ENCODE data around the gene MAP2K2. TPM values are rescaled to one million over a fixed set of nuclear protein-coding genes. Genes with fewer than 3 reads are reported as not detected.

The MAP2K2 gene
- total and polyA plus RNA-seq, 7 experiments from 2014 or later: 40.5 to 162 (median 121) TPM

DNA sequence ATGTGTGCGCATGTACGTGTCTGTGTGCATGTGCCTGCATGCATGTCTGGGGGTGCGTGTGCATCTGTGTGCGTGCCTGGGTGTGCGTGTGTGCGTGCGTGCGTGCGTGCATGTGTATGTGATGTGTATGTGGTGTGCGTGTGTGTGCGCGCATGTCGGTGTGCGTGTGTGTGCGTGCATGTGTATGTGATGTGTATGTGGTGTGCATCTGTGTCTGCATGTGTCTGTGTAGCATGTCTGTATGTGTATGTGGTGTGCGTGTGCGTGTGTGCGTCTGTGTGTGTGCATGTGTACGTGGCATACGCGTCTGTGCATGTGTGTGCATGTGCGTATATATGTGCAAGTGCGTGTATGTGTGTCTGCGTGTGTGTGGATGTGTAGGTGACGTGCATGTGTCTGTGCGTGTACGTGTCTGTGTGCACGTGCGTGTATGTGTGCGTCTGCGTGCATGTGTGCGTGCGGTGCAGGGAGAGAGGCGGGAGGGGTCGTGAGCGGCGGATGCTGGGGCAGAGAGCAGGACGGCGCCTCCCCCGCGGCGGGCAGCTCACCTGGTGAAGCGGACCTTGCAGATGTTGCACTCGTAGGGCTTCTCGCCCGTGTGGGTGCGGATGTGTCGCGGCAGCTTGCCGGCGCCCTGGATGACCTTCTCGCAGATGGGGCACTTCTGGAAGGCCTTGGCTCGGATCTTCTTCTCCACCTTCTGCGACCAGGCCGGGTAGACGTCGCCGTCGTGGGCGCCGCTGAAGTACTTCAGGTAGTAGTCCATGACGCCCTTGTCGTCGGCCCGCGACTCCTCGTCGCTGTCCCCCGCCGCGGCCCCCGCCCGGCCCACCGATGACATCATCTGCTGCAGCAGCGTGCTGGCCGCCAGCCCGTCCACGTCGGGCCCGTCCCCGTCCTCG, 70.2 kb downstream of the MAP2K2 start:
- H3K27ac Mint-ChIP-seq: peak overlapping the region in 7 of 9 donors; percentile 18 to 78 (median 58)
- peaks cover 0 to 14% of the 10 kb centered on the region in 2 donors for H3K4me1 ChIP-seq (ENCODE audit: control insufficient read depth in 2 of 2, insufficient read depth in 2 of 2, low read length in 2 of 2)

DNA sequence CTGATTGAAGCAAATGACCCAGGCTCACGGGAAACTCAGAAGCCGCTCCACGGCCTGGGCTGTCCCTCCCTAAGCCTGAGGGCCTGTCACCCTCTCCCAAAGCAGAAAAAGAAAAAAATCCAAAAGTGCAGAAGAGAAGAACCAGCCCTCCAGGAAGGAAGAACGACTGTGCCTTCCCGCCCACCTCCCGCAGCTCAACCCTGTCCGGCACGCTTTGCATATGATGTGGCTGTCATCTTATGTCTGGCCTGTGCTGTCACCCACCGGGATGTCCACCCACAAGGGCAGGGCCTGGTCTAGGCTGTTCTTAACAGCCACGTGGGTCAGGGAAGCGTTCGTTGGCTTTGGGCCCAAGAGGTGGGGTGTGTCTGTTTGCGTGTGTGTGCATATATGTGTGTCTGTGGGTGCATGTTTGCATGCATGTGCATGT, 70.9 kb downstream of the MAP2K2 start:
- no peak overlapping the region for H3K27ac ChIP-seq (ENCODE audit: low read depth, low read length)
- H3K36me3 ChIP-seq (ENCODE audit: control insufficient read depth in 2 of 3, insufficient read depth in 3 of 3, low read length in 3 of 3): peaks cover 5 to 66% (median 16%) of the 10 kb centered on the region in 3 experiments
- POLR2A ChIA-PET: interaction anchor here (0.6 kb wide), 1 partner anchor 211 kb away, joined by 4 read pairs; no protein-coding TSS in a partner anchor

More for the DNA sequence above, 70.2 kb downstream of the MAP2K2 start:
- CTCF ChIA-PET: no interaction called here
- H3K27ac ChIP-seq (ENCODE audit: low read depth, low read length): no peak overlapping the region
- H3K4me3 ChIP-seq (ENCODE audit: low read length): no peak overlapping the region
- POLR2A ChIA-PET: interaction anchor here (0.6 kb wide), 1 partner anchor 212 kb away, joined by 4 read pairs; no protein-coding TSS in a partner anchor
- no peaks in the 10 kb centered on the region for H3K27me3 Mint-ChIP-seq
- peak overlapping the region in 6 of 10 donors; percentile 10 to 49 (median 33) for H3K4me3 Mint-ChIP-seq
- intact Hi-C loops (cut with micrococcal nuclease): no loop called here
- H3K36me3 ChIP-seq (ENCODE audit: control insufficient read depth in 2 of 3, insufficient read depth in 3 of 3, low read length in 3 of 3): peaks cover 5 to 59% (median 16%) of the 10 kb centered on the region in 3 experiments
- DNase-seq (no peak), ATAC-seq (no peak)
- H3K9me3 Mint-ChIP-seq: peaks cover 0 to 4% (median 0%) of the 10 kb centered on the region in 11 donors
- peaks cover 30 to 51% (median 32%) of the 10 kb centered on the region in 7 donors for H3K4me1 Mint-ChIP-seq
- no peaks in the 10 kb centered on the region for H3K27me3 ChIP-seq (ENCODE audit: control insufficient read depth in 2 of 2, insufficient read depth in 2 of 2, low read length in 2 of 2)
- H3K9me3 ChIP-seq (ENCODE audit: control insufficient read depth in 2 of 3, low read length in 3 of 3): no peaks in the 10 kb centered on the region
- H3K36me3 Mint-ChIP-seq: peaks cover 11 to 35% (median 21%) of the 10 kb centered on the region in 5 donors

DNA sequence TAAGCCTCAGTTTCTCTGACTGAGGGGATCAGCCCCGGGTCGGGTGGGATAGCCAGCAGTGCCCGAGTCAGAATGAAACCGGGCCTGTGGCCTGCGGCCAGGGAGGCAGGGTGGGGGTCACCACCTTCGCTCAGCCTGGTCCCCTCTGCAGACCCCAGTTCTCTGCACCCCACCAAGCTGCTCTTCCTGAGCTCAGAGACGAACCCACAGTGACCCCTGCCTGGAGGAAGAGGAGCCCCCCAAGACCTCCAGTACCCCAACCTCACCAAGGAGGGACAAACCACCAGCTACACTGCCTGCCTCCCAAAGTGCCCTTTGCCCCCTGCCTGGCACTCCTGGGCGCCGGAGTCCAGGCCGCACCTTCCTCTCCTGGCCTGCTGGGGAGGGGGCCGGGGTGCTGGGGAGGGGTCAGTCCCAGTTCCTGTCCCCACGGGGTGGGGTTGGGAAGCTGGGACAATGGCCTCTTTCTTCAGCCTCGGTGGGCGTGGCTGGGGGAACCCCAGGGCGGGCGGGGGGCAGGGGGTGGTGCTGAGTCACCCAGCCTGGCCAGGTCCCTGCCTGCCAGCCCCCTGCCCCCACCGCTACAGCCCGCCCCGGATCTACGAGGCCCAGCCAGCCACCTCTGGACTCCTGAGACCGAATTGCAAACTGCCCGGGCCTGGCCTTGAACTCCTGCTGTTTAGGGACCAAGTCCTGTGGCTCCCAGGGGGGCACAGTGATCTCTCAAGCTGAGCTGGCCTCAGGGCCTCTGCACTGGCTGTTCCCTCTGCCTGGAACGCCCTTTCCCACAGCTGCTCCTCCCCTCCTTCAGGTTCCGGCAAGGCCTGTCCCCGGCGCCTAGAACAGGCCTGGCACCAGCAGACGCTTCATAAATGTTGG, 71.6 kb downstream of the MAP2K2 start:
- POLR2A ChIA-PET: no interaction called here
- Mint-ChIP-seq H3K36me3 (peaks cover 11 to 34% (median 21%) of the 10 kb centered on the region in 5 donors), H3K27ac (peak overlapping the region in 4 of 9 donors; percentile 32 to 49 (median 37)), H3K4me3 (peak overlapping the region in 3 of 10 donors; percentile 18 to 49 (median 38)), H3K27me3 (no peaks in the 10 kb centered on the region), H3K4me1 (peaks cover 29 to 45% (median 38%) of the 10 kb centered on the region in 7 donors), H3K9me3 (peaks cover 0 to 4% (median 0%) of the 10 kb centered on the region in 11 donors)
- Histone ChIP-seq H3K27ac (ENCODE audit: low read depth, low read length) (no peak overlapping the region), H3K9me3 (ENCODE audit: control insufficient read depth in 2 of 3, low read length in 3 of 3) (no peaks in the 10 kb centered on the region), H3K36me3 (ENCODE audit: control insufficient read depth in 2 of 3, insufficient read depth in 3 of 3, low read length in 3 of 3) (peaks cover 5 to 68% (median 16%) of the 10 kb centered on the region in 3 experiments), H3K4me1 (ENCODE audit: control insufficient read depth in 2 of 2, insufficient read depth in 2 of 2, low read length in 2 of 2) (peaks cover 0 to 11% of the 10 kb centered on the region in 2 donors), H3K4me3 (ENCODE audit: low read length) (no peak overlapping the region), H3K27me3 (ENCODE audit: control insufficient read depth in 2 of 2, insufficient read depth in 2 of 2, low read length in 2 of 2) (no peaks in the 10 kb centered on the region)
- CTCF ChIA-PET: no interaction called here
- DNase-seq (no peak), ATAC-seq (peak; percentile 76)
- intact Hi-C loops (cut with micrococcal nuclease): no loop called here

More for the DNA sequence above, 70.9 kb downstream of the MAP2K2 start:
- CTCF ChIA-PET: no interaction called here
- peak overlapping the region in 6 of 9 donors; percentile 18 to 66 (median 41) for H3K27ac Mint-ChIP-seq
- Histone ChIP-seq H3K4me3 (ENCODE audit: low read length) (no peak overlapping the region), H3K9me3 (ENCODE audit: control insufficient read depth in 2 of 3, low read length in 3 of 3) (no peaks in the 10 kb centered on the region), H3K4me1 (ENCODE audit: control insufficient read depth in 2 of 2, insufficient read depth in 2 of 2, low read length in 2 of 2) (peaks cover 0 to 11% of the 10 kb centered on the region in 2 donors), H3K27me3 (ENCODE audit: control insufficient read depth in 2 of 2, insufficient read depth in 2 of 2, low read length in 2 of 2) (no peaks in the 10 kb centered on the region)
- H3K27me3 Mint-ChIP-seq: no peaks in the 10 kb centered on the region
- H3K4me1 Mint-ChIP-seq: peaks cover 31 to 51% (median 35%) of the 10 kb centered on the region in 7 donors
- peak overlapping the region in 5 of 10 donors; percentile 18 to 49 (median 43) for H3K4me3 Mint-ChIP-seq
- ATAC-seq (no peak), DNase-seq (no peak)
- peaks cover 0 to 4% (median 0%) of the 10 kb centered on the region in 11 donors for H3K9me3 Mint-ChIP-seq
- H3K36me3 Mint-ChIP-seq: peaks cover 11 to 35% (median 21%) of the 10 kb centered on the region in 5 donors
- intact Hi-C loops (cut with micrococcal nuclease): no loop called here

DNA sequence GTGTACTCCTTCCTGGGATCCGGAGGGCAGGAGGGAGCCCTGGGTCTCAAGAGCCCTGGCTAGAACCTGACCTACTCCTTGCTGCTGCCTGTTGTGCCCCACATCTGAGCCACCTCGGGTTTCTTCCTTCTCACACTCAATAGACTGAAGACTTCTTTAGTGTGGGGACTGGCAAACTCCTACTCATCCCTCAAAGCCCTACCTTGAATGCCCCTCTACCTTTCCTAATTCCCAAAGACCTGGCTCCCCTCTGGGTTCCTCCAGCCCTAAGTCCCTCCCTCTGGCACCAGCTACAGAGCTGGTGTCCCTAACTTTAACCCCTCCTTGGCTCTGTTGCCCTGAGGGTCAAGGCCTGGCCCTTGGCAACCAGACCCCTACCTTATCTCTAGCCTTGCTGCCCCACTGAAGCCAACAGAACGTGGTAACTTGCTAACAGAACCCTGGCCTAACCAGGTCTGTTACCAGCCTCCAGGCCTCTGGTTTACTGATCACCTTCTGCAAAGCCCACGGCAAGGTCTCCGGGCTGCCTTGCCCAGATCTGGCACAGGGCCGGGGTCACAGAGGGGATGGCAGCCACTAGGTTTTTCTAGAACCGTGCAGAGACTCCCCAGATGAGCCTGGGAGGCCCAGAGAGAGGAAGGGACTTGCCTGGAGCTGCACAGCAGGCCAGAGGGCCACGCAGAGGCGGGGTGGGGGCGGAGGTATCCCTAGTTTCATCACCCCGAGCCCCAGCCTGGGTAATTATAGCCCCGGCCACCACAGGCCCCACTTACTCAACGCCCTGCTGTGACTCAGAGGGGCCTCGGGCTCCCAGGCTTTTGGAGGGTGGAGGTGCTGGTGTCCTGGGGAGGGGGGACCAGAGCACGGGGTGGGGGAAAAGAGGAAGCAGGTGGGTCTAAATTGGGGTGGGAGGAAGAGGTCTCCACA, 72.5 kb downstream of the MAP2K2 start:
- ChIA-PET CTCF (no interaction called here), POLR2A (no interaction called here)
- Mint-ChIP-seq H3K27ac (peak overlapping the region in 8 of 9 donors; percentile 22 to 81 (median 65)), H3K4me1 (peaks cover 27 to 43% (median 36%) of the 10 kb centered on the region in 7 donors), H3K4me3 (peak overlapping the region in 5 of 10 donors; percentile 10 to 41 (median 33)), H3K27me3 (no peaks in the 10 kb centered on the region), H3K36me3 (peaks cover 11 to 33% (median 23%) of the 10 kb centered on the region in 5 donors), H3K9me3 (peaks cover 0 to 4% (median 0%) of the 10 kb centered on the region in 11 donors)
- ATAC-seq (peak; percentile 71), DNase-seq (peak in 1 of 9 donors; percentile 48)
- peaks cover 0 to 11% of the 10 kb centered on the region in 2 donors for H3K4me1 ChIP-seq (ENCODE audit: control insufficient read depth in 2 of 2, insufficient read depth in 2 of 2, low read length in 2 of 2)
- intact Hi-C loops (cut with micrococcal nuclease): loop anchor here in 1 of 2 donors (2.0 kb wide), 1 partner anchor 87 kb away; no protein-coding TSS in a partner anchor
- peaks cover 5 to 71% (median 16%) of the 10 kb centered on the region in 3 experiments for H3K36me3 ChIP-seq (ENCODE audit: control insufficient read depth in 2 of 3, insufficient read depth in 3 of 3, low read length in 3 of 3)
- no peak overlapping the region for H3K27ac ChIP-seq (ENCODE audit: low read depth, low read length)
- H3K4me3 ChIP-seq (ENCODE audit: low read length): no peak overlapping the region
- no peaks in the 10 kb centered on the region for H3K9me3 ChIP-seq (ENCODE audit: control insufficient read depth in 2 of 3, low read length in 3 of 3)
- no peaks in the 10 kb centered on the region for H3K27me3 ChIP-seq (ENCODE audit: control insufficient read depth in 2 of 2, insufficient read depth in 2 of 2, low read length in 2 of 2)

DNA sequence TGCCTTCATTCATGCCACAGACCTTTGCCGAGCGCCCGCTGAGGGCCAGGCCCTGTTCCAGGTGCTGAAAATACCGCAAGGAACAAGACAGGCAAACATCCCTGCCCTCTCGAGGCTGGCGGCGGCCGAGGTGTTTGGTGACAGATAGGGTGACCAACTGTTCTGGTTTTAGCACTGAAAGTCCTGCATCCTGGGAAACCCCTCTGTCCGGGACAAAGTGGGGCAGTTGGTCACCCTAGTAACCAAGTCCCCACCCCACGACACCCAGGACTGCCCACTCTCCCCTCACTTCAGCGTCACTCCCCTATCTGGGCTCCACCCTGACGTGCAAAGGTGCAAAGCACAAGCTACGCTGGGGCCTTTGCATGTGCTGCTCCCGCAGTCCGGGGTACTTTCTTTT, 74.5 kb downstream of the MAP2K2 start:
- Mint-ChIP-seq H3K36me3 (peaks cover 11 to 29% (median 27%) of the 10 kb centered on the region in 5 donors), H3K4me1 (peaks cover 23 to 43% (median 39%) of the 10 kb centered on the region in 7 donors), H3K27ac (peak overlapping the region in 4 of 9 donors; percentile 32 to 74 (median 59)), H3K27me3 (no peaks in the 10 kb centered on the region), H3K4me3 (peak overlapping the region in 1 of 10 donors; percentile 20), H3K9me3 (peaks cover 0 to 4% (median 0%) of the 10 kb centered on the region in 11 donors)
- Histone ChIP-seq H3K4me3 (ENCODE audit: low read length) (no peak overlapping the region), H3K27ac (ENCODE audit: low read depth, low read length) (no peak overlapping the region), H3K27me3 (ENCODE audit: control insufficient read depth in 2 of 2, insufficient read depth in 2 of 2, low read length in 2 of 2) (no peaks in the 10 kb centered on the region), H3K4me1 (ENCODE audit: control insufficient read depth in 2 of 2, insufficient read depth in 2 of 2, low read length in 2 of 2) (peaks cover 3 to 7% of the 10 kb centered on the region in 2 donors), H3K36me3 (ENCODE audit: control insufficient read depth in 2 of 3, insufficient read depth in 3 of 3, low read length in 3 of 3) (peaks cover 5 to 64% (median 12%) of the 10 kb centered on the region in 3 experiments), H3K9me3 (ENCODE audit: control insufficient read depth in 2 of 3, low read length in 3 of 3) (no peaks in the 10 kb centered on the region)
- POLR2A ChIA-PET: interaction anchor here (0.8 to 1.0 kb wide), 2 partner anchors 44 to 287 kb away, joined by 3 read pairs; partner anchors contain the start of gene MRPL54
- ATAC-seq (no peak), DNase-seq (no peak)
- CTCF ChIA-PET: interaction anchor here (0.5 kb wide), 1 partner anchor 91 kb away, joined by 4 read pairs; no protein-coding TSS in a partner anchor
- intact Hi-C loops (cut with micrococcal nuclease): no loop called here
